H1 (cell line): ENCODE measurements around the gene LANCL2. TPM values are rescaled to one million over a fixed set of nuclear protein-coding genes. Genes with fewer than 3 reads are reported as not detected.

Experiments used
- CTCF ChIA-PET: fragments of 300-600 bp; sonication (Branson Sonifier 250); formaldehyde crosslinking; loops from one replicate; lab custom pipeline; 2021; ENCODE audit not compliant: partially characterized antibody; lab: Charles Lee
- POLR2A ChIA-PET: fragments of 300-600 bp; sonication (Branson Sonifier 250); formaldehyde crosslinking; loops from one replicate; lab custom pipeline; 2021; ENCODE audit warnings: inconsistent platforms; ENCODE audit not compliant: partially characterized antibody; lab: Charles Lee
- DNase-seq, 2 experiments: peaks; one replicate each; pipeline versions ENCODE4 v3.0.0 to v3.0.0-alpha.2; 2010 to 2022; ENCODE audit warnings: low spot score in 2 of 2, low read depth in 1 of 2, mixed read lengths in 1 of 2
- FAIRE-seq: peaks from 2 replicates; lab custom pipeline; 2011; peaks lifted over from hg19 to GRCh38; lab: Jason Lieb, UNC
- H2AFZ ChIP-seq: 2 replicates; pipeline ENCODE4 v1.8.1; 2012; ENCODE audit warnings: low read length, inconsistent platforms
- H2AK5ac ChIP-seq: 2 replicates; pipeline ENCODE4 v1.6.1; 2013; ENCODE audit warnings: low read depth, low read length
- H2BK120ac ChIP-seq: replicated peaks from 2 replicates; pipeline ENCODE3; 2013; ENCODE audit warnings: low read depth, low read length, inconsistent platforms
- H2BK12ac ChIP-seq: 2 replicates; pipeline ENCODE4 v1.6.1; 2013; ENCODE audit warnings: low read depth, low read length
- H2BK15ac ChIP-seq: 2 replicates; pipeline ENCODE4 v1.6.1; 2013; ENCODE audit warnings: low read length
- H2BK20ac ChIP-seq: 2 replicates; pipeline ENCODE4 v1.6.1; 2013; ENCODE audit warnings: low read length
- H2BK5ac ChIP-seq: 2 replicates; pipeline ENCODE4 v1.6.1; 2013; ENCODE audit warnings: low read depth, low read length
- H3K14ac ChIP-seq: 2 replicates; pipeline ENCODE4 v1.6.1; 2013; ENCODE audit warnings: inconsistent platforms; ENCODE audit not compliant: insufficient read length
- H3K18ac ChIP-seq: 2 replicates; pipeline ENCODE4 v1.6.1; 2013; ENCODE audit warnings: low read length; ENCODE audit errors: extremely low read depth
- H3K23ac ChIP-seq: 2 replicates; pipeline ENCODE4 v1.6.1; 2013; ENCODE audit warnings: inconsistent platforms; ENCODE audit not compliant: insufficient read length
- H3K23me2 ChIP-seq: 2 replicates; pipeline ENCODE4 v1.6.1; 2013; ENCODE audit warnings: low read depth, low read length
- H3K27ac ChIP-seq: 2 replicates; pipeline ENCODE4 v1.6.1; 2011; ENCODE audit warnings: low read depth, low read length, inconsistent platforms
- H3K27me3 ChIP-seq, 4 experiments: replicated peaks in 1 of 4; 1 replicate in 1 of 4; 2 replicates in 3 of 4; pipeline versions ENCODE4 v1.6.1 to v1.8.1; 2011 to 2013; ENCODE audit warnings: low read length in 3 of 4, mild to moderate bottlenecking in 3 of 4, inconsistent platforms in 2 of 4, mixed read lengths in 2 of 4, moderate library complexity in 1 of 4; ENCODE audit not compliant: control insufficient read depth in 3 of 4, insufficient read depth in 3 of 4; ENCODE audit errors: extremely low read depth in 1 of 4
- H3K36me3 ChIP-seq, 4 experiments: 2 replicates each; pipeline versions ENCODE4 v1.6.1 to v1.8.1; 2011 to 2013; ENCODE audit warnings: mild to moderate bottlenecking in 4 of 4, low read length in 3 of 4, moderate library complexity in 2 of 4, control low read depth in 1 of 4, inconsistent platforms in 1 of 4; ENCODE audit not compliant: insufficient read depth in 4 of 4, control insufficient read depth in 2 of 4
- H3K4ac ChIP-seq: replicated peaks from 2 replicates; pipeline ENCODE3; 2013; ENCODE audit warnings: low read length, low read depth, mixed read lengths, inconsistent platforms; ENCODE audit not compliant: insufficient read length
- H3K4me1 ChIP-seq, 4 experiments: replicated peaks in 1 of 4; 1 replicate in 1 of 4; 2 replicates in 3 of 4; pipeline versions ENCODE4 v1.6.1 to v1.8.1; 2011 to 2013; ENCODE audit warnings: low read length in 3 of 4, inconsistent platforms in 2 of 4, mixed read lengths in 1 of 4; ENCODE audit not compliant: insufficient read depth in 4 of 4, control insufficient read depth in 3 of 4
- H3K4me2 ChIP-seq, 2 experiments: 2 replicates each; pipeline versions ENCODE4 v1.6.1 to v1.8.1; 2011 to 2013; ENCODE audit warnings: low read depth in 2 of 2, low read length in 2 of 2, control low read depth in 1 of 2, inconsistent platforms in 1 of 2, mild to moderate bottlenecking in 1 of 2; ENCODE audit not compliant: insufficient read depth in 1 of 2
- H3K4me3 ChIP-seq, 4 experiments: fragments of 200-600, 300-600 bp in 1 of 4; sonication (generic), shearing (Covaris generic), sonication (Bioruptor Twin) in 1 of 4; 2 replicates each; pipeline versions ENCODE4 v1.5.1 to v1.8.1; 2011 to 2016; ENCODE audit warnings: low read length in 4 of 4, low read depth in 3 of 4, control low read depth in 2 of 4, inconsistent platforms in 2 of 4, mild to moderate bottlenecking in 2 of 4, mixed read lengths in 1 of 4, moderate library complexity in 1 of 4; ENCODE audit not compliant: insufficient read depth in 2 of 4; ENCODE audit errors: extremely low read depth in 1 of 4
- H3K56ac ChIP-seq: replicated peaks from 2 replicates; pipeline ENCODE3; 2013; ENCODE audit warnings: low read depth, mild to moderate bottlenecking, mixed read lengths, low read length, inconsistent platforms; ENCODE audit not compliant: insufficient read length
- H3K79me1 ChIP-seq: 2 replicates; pipeline ENCODE4 v1.6.1; 2013; ENCODE audit warnings: low read depth, low read length, control low read depth
- H3K79me2 ChIP-seq, 2 experiments: 2 replicates each; pipeline versions ENCODE4 v1.6.1 to v1.8.1; 2012 to 2013; ENCODE audit warnings: low read length in 2 of 2, mild to moderate bottlenecking in 2 of 2, inconsistent platforms in 1 of 2; ENCODE audit not compliant: insufficient read depth in 2 of 2, control insufficient read depth in 1 of 2
- H3K9ac ChIP-seq, 4 experiments: replicated peaks in 1 of 4; 1 replicate in 1 of 4; 2 replicates in 3 of 4; pipeline versions ENCODE4 v1.6.1 to v1.8.1; 2011 to 2013; ENCODE audit warnings: low read depth in 3 of 4, low read length in 3 of 4, control low read depth in 2 of 4, mild to moderate bottlenecking in 2 of 4, moderate library complexity in 2 of 4, inconsistent platforms in 1 of 4; ENCODE audit errors: extremely low read depth in 1 of 4
- H3K9me3 ChIP-seq, 2 experiments: 2 replicates each; pipeline versions ENCODE4 v1.6.1 to v1.8.1; 2012 to 2013; ENCODE audit warnings: mild to moderate bottlenecking in 2 of 2, moderate library complexity in 2 of 2, control low read depth in 1 of 2, inconsistent platforms in 1 of 2, low read depth in 1 of 2, low read length in 1 of 2, mixed read lengths in 1 of 2; ENCODE audit not compliant: insufficient read depth in 2 of 2
- H4K20me1 ChIP-seq, 2 experiments: replicated peaks in 1 of 2; 2 replicates each; pipeline versions ENCODE3 to v1.8.1; 2011 to 2013; ENCODE audit warnings: inconsistent platforms in 2 of 2, low read length in 2 of 2, mild to moderate bottlenecking in 1 of 2; ENCODE audit not compliant: insufficient read depth in 2 of 2, control insufficient read depth in 1 of 2
- H4K5ac ChIP-seq: 2 replicates; pipeline ENCODE4 v1.6.1; 2013; ENCODE audit warnings: low read length, low read depth, mixed read lengths, inconsistent platforms; ENCODE audit not compliant: insufficient read length
- H4K8ac ChIP-seq: 2 replicates; pipeline ENCODE4 v1.8.0; 2013; ENCODE audit warnings: mild to moderate bottlenecking, moderate library complexity, low read length, inconsistent platforms; ENCODE audit not compliant: insufficient read depth; ENCODE audit errors: extremely low read depth
- H4K91ac ChIP-seq: replicated peaks from 2 replicates; pipeline ENCODE3; 2013; ENCODE audit warnings: low read length, mixed read lengths, inconsistent platforms; ENCODE audit not compliant: insufficient read length
- ATF2 ChIP-seq: IDR thresholded peaks from 2 replicates; pipeline ENCODE4 v1.6.1; 2012; ENCODE audit warnings: low read length, inconsistent platforms
- POU5F1 ChIP-seq: IDR thresholded peaks from 2 replicates; pipeline ENCODE4 v1.6.1; 2011; ENCODE audit warnings: low read depth, mild to moderate bottlenecking, low read length, moderate library complexity
- WGBS, 2 experiments: shearing (Covaris generic) in 1 of 2; methylation state at CpG; one replicate each; pipeline versions ENCODE4 v1.1.6 to v1.1.7; 2013 to 2015; ENCODE audit warnings: low lambda C conversion rate in 2 of 2, mixed read lengths in 2 of 2, inconsistent platforms in 1 of 2, low coverage in 1 of 2, missing lambda C conversion rate in 1 of 2; ENCODE audit not compliant: insufficient replicate concordance in 2 of 2, insufficient coverage in 1 of 2, insufficient read length in 1 of 2; ENCODE audit errors: extremely low coverage in 1 of 2, missing lambda C conversion rate in 1 of 2; 5-methylcytosine and 5-hydroxymethylcytosine counted together
- polyA plus RNA-seq, 7 experiments: library from polyadenylated mRNA; depleted of rRNA in 3 of 7; stranded (reverse) in 5 of 7; unstranded in 2 of 7; fragments of >200 nt in 5 of 7; fragments of 200-250 nt in 2 of 7; gene quantifications; 1 replicate in 5 of 7; 2 replicates in 1 of 7; 4 replicates in 1 of 7; pipeline versions ENCODE4 v1.2.1 to v1.2.3, GENCODE V29; 2011 to 2013; ENCODE audit warnings: missing spikeins in 2 of 7, mixed read lengths in 2 of 7
- total RNA-seq: library from RNA; stranded (reverse); fragmentation: NEBNext Ultra II Directional; extraction: Animal tissue kit (Norgen Biotek cat#: 25700); gene quantifications from 2 replicates; pipeline ENCODE4 v1.2.1, GENCODE V29; 2021

The LANCL2 gene
- total and polyA plus RNA-seq, 2 of the 8 experiments (the other 6 are each of a cell fraction or from before 2014, with no cell fraction given): 9.2 to 9.5 TPM

GRCh38 chr7:55463686-55464262 lies 98.6 kb downstream of the LANCL2 start:
- Histone ChIP-seq H2BK15ac (no peak overlapping the region), H3K9me3 (peaks cover 40 to 48% of the 10 kb centered on the region in 2 experiments)
- no peak for TF ChIP-seq ATF2
- no peak for TF ChIP-seq POU5F1
- TF ChIP-seq, all 59 proteins: peak for 0
- Histone ChIP-seq H2AK5ac (no peak overlapping the region), H3K4me2 (no peak overlapping the region), H2BK12ac (no peak overlapping the region), H2BK5ac (no peak overlapping the region), H3K23me2 (no peaks in the 10 kb centered on the region), H3K23ac (no peak overlapping the region), H3K18ac (no peak overlapping the region), H3K79me1 (no peaks in the 10 kb centered on the region), H4K8ac (no peak overlapping the region; the same call in 1 of the 2 replicates), H3K9ac (no peak overlapping the region), H3K4me3 (no peak overlapping the region), H3K56ac (no peak overlapping the region), H3K27me3 (no peaks in the 10 kb centered on the region; a peak in 1 of 7 replicates), H3K79me2 (no peaks in the 10 kb centered on the region), H3K4me1 (no peaks in the 10 kb centered on the region), H2AFZ (no peak overlapping the region), H4K91ac (no peak overlapping the region), H3K14ac (no peak overlapping the region), H2BK120ac (no peak overlapping the region), H3K4ac (no peak overlapping the region), H3K36me3 (peaks cover 0 to 44% (median 3%) of the 10 kb centered on the region in 4 experiments; a peak in 3 of 8 replicates), H4K5ac (no peak overlapping the region), H4K20me1 (no peaks in the 10 kb centered on the region), H3K27ac (no peak overlapping the region), H2BK20ac (no peak overlapping the region)
- ChIA-PET CTCF (no interaction called here), POLR2A (no interaction called here)
- WGBS, 2 experiments: 95% methylated on average over 4 of the region's 4 CpGs; no CpG with 5 or more reads in 1 of the 2 experiments
- no peak for DNase-seq
- no peak for FAIRE-seq
